H1 (cell line): ENCODE data around the gene SBK2. TPM values are rescaled to one million over a fixed set of nuclear protein-coding genes. Genes with fewer than 3 reads are reported as not detected.

ENCODE experiments used
- BRCA1 ChIP-seq: IDR thresholded peaks from 2 replicates; pipeline ENCODE4 v1.6.1; 2012; ENCODE audit warnings: low read depth, low read length, improper control_type of control experiment
- HDAC6 ChIP-seq: IDR thresholded peaks from one replicate; pipeline ENCODE4 v1.7.1; 2012; ENCODE audit warnings: low read depth, mild to moderate bottlenecking, inconsistent platforms, low read length, moderate library complexity
- TAF7 ChIP-seq: optimal IDR thresholded peaks from 2 replicates; pipeline ENCODE3; 2011; ENCODE audit warnings: low read depth, mild to moderate bottlenecking, inconsistent platforms, low read length, moderate library complexity, borderline replicate concordance
- TBP ChIP-seq: IDR thresholded peaks from 2 replicates; pipeline ENCODE4 v1.6.1; 2011; ENCODE audit warnings: low read depth, low read length, improper control_type of control experiment
- polyA plus RNA-seq, 7 experiments: library from polyadenylated mRNA; depleted of rRNA in 3 of 7; stranded (reverse) in 5 of 7; unstranded in 2 of 7; fragments of >200 nt in 5 of 7; fragments of 200-250 nt in 2 of 7; gene quantifications; 1 replicate in 5 of 7; 2 replicates in 1 of 7; 4 replicates in 1 of 7; pipeline versions ENCODE4 v1.2.1 to v1.2.3, GENCODE V29; 2011 to 2013; ENCODE audit warnings: missing spikeins in 2 of 7, mixed read lengths in 2 of 7
- total RNA-seq: library from RNA; stranded (reverse); fragmentation: NEBNext Ultra II Directional; extraction: Animal tissue kit (Norgen Biotek cat#: 25700); gene quantifications from 2 replicates; pipeline ENCODE4 v1.2.1, GENCODE V29; 2021
- TF ChIP-seq, protein P1 (sequence below), 3 experiments: IDR thresholded peaks; 1 replicate in 2 of 3; 2 replicates in 1 of 3; pipeline versions ENCODE4 v1.5.1 to v1.6.1; 2011; ENCODE audit warnings: low read length in 3 of 3, mild to moderate bottlenecking in 3 of 3, inconsistent platforms in 2 of 3, low read depth in 1 of 3, moderate library complexity in 1 of 3; ENCODE audit not compliant: insufficient read depth in 1 of 3; ENCODE audit errors: control extremely low read depth in 1 of 3
- TF ChIP-seq, protein P2 (sequence below): IDR thresholded peaks from 2 replicates; pipeline ENCODE4 v1.6.1; 2011; ENCODE audit warnings: low read length, improper control_type of control experiment

The SBK2 gene
- total and polyA plus RNA-seq, 2 of the 8 experiments (the other 6 are each of a cell fraction or from before 2014, with no cell fraction given), result 3.2 to 4.1 TPM

- TF ChIP-seq, protein P1, sequence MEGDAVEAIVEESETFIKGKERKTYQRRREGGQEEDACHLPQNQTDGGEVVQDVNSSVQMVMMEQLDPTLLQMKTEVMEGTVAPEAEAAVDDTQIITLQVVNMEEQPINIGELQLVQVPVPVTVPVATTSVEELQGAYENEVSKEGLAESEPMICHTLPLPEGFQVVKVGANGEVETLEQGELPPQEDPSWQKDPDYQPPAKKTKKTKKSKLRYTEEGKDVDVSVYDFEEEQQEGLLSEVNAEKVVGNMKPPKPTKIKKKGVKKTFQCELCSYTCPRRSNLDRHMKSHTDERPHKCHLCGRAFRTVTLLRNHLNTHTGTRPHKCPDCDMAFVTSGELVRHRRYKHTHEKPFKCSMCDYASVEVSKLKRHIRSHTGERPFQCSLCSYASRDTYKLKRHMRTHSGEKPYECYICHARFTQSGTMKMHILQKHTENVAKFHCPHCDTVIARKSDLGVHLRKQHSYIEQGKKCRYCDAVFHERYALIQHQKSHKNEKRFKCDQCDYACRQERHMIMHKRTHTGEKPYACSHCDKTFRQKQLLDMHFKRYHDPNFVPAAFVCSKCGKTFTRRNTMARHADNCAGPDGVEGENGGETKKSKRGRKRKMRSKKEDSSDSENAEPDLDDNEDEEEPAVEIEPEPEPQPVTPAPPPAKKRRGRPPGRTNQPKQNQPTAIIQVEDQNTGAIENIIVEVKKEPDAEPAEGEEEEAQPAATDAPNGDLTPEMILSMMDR (IDR thresholded peaks at IDR 0.05; ENCODE audit: control extremely low read depth in 1 of 3, insufficient read depth in 1 of 3, low read depth in 1 of 3, low read length in 3 of 3), result no peak
- TF ChIP-seq TBP (no peak), BRCA1 (no peak), HDAC6 (no peak), TAF7 (no peak)
- TF ChIP-seq, protein P2, sequence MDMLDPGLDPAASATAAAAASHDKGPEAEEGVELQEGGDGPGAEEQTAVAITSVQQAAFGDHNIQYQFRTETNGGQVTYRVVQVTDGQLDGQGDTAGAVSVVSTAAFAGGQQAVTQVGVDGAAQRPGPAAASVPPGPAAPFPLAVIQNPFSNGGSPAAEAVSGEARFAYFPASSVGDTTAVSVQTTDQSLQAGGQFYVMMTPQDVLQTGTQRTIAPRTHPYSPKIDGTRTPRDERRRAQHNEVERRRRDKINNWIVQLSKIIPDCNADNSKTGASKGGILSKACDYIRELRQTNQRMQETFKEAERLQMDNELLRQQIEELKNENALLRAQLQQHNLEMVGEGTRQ, result no peak
- TF ChIP-seq, all 59 proteins: peak for 0
These were observed 47.0 kb downstream of the SBK2 start (continued) for GRCh38 chr19:55489711-55490477.
